SHP77 (cell line): ENCODE data around the gene ATP9B.

Source experiments
- DNase-seq, 2 experiments: peaks; one replicate each; lab custom pipeline; 2025; lab: John Stamatoyannopoulos, UW

Gene ATP9B

GRCh38 chr18:79413025-79413424, 343.8 kb downstream of the ATP9B start:
- DNase-seq = no peak

- DNase-seq = no peak
These were observed 344.2 kb downstream of the ATP9B start for GRCh38 chr18:79413426-79413825.

GRCh38 chr18:79413901-79414300, 344.7 kb downstream of the ATP9B start:
- DNase-seq = no peak

DNA sequence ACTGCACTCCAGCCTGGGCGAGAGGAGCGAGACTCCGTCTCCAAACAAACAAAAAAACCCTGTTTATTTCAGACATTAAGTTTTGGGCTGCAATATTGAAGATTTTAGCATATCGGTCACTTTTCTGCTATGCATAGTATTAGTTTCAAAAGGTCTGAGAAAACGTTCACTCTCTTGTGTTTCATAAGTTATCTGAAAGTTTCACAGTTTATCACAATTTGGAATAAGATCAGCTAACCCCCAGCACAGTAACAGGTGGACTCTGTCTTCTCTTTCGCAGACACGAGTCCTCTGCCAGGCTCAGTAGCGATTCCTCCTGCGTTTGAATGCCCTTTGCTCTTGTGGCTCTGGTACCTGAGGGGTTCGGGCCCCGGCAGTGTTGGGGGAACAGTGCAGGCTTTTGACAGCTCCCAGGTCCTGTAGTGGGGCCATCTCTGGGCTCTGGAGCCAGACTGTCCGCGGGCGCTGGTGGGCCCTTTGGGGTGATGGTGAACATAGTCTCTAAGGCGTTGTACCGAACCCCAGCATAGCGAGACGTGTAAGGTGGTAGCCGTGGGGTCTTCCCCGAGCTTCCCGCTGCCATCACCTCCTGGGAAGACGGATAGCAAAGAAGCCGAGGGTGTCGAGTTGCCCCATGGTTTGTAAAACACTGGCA, 347.0 kb downstream of the ATP9B start:
- no peak for DNase-seq

DNA sequence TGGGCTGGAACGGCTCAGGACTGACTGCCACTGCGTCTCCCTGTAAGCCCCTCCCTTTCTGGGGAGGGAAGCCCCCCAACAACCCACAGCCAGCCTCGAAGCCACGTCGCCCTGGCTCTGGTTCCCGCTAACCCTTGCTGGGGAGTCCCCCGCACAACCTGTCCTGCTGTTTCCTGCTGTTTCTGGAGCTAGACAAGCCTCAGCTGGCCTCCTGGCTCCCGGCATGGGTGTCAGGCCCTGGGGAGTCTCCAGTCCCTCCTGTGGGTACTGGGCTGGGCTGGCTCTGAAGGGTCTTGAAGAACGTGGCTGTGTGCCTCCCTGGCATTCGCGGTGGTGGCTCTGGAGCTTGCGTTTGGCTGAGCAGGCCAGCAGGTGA, 347.5 kb downstream of the ATP9B start:
- DNase-seq = no peak

DNA sequence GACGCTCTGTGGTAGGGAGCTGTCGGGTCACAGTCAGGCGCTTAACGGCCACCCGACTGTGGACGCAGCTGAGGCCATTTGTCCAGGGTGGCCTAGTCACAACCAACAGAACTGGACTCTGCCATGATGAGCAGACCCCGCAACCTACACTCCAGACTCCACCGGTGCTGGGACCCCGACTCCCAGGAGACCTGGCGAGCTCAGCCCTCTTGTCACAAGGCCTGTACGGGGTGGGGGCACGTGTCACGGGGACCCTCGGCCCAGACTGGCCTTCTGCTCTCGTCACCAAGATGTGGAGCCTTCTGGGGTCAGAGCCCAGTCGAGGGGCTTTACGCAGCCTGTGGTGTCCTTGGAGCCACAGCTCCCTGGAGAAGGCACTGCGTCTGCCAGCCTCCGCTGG, 349.0 kb downstream of the ATP9B start:
- no peak for DNase-seq

DNA sequence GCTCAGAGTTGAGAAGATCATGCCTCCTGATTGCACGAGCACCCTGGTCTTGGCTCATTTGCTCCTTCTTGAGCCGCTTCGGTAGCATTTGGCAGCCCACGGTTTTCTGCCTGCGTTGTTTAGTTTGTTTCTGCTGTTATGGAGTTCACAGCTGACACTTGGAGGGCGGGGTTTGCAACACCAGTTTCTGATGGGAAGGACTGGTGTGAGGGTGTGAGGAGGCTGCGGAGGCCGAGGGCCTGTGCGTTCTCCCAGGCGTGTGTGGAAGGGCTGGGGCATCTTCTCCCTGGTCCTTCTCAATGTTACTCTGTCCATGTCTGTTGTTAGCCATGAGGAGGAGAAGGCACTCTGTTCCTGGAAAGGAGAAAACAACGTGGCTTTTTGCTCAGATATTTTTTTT, 349.4 kb downstream of the ATP9B start:
- no peak for DNase-seq

GRCh38 chr18:79420033-79420745, 351.0 kb downstream of the ATP9B start:
- DNase-seq = no peak

- DNase-seq = no peak
These were observed 352.2 kb downstream of the ATP9B start for GRCh38 chr18:79421275-79421857.

DNA sequence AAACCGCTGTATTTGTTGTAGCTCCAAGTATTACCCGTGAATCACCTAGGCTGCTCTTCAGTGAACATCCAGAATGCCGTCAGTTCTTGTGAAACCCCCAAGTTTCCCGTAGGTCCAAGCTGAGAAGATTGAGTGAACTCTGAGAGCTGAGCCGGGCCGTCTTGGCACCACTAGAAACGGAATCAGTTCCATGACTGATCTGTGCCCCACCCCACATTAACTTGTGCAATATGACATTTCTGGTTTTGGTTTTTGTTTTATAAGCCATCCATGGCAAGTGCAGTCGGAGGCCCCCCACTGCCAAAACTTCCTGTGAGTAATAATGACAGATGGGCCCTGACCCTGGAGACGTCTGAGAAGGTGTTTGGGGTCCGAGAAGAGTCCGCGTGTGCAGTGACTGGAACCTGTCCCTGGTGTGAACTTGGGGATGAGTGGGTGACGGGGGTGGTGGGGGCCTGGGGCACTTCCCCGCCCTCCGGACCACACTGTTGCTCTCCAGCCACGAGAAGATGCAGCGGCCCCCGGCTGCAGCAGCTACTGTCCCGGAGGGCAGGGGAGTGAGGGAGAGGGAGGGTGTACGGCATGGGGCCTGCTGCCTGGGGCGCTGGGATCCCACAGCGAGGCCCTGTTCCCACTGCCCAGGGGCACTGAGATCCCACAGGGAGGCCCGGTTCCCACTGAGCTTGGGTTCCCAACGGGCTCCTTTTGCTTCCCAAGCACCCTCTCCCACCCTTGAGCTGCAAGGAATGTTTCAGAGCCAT, 353.0 kb downstream of the ATP9B start:
- DNase-seq = no peak

DNA sequence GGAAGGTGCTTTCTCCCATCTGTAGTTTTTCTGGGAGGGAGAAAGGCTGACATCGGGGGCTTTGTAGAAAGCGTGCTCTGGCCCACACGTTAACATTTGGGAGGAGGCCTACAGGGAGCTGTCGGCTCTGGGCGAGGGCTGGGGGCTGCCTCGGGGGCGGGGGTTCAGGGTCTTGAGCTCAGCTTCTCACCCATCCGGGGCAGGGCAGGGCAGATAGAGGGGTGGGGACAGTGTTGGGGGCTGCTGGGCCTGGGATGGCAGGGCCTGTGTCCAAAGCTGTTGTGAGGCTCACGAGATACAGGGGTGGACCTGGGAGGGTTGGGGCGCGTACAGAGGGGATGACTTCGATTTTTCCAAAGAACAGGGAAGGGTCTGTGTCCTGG, 353.6 kb downstream of the ATP9B start:
- no peak for DNase-seq

GRCh38 chr18:79423211-79424007, 354.2 kb downstream of the ATP9B start:
- DNase-seq = no peak

- no peak for DNase-seq
These were observed 354.9 kb downstream of the ATP9B start for GRCh38 chr18:79424008-79424565.

DNA sequence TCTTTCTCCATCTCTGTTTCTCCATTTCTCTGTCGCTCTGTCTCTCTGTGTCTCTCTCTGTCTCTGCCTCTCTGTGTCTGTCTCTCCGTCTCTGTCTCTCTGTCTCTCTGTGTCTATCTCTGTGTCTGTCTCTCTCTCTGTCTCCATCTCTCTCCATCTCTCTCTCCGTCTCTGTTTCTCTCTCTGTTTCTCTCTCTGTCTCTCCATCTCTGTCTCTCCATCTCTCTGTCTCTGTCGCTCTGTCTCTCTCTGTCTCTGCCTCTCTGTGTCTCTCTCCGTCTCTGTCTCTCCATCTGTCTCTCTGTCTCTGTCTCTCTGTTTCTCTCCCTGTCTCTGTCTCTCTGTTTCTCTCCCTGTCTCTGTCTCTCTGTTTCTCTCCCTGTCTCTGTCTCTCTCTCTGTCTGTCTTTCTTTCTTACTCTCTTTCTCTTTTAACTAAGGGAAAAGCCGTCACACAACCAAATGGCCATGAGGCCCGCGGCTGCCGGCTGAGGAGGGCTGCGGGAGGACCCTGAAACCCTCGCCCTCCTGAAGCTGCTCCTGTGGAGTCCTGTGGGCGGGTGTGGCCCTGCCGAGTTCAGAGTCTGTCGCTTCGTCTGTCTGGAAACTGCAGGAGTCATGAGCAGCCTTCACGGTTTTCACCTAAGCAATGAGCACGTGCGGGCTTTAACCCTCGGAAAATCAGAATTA, 355.8 kb downstream of the ATP9B start:
- DNase-seq = no peak

GRCh38 chr18:79425569-79425886, 356.3 kb downstream of the ATP9B start:
- no peak for DNase-seq

DNA sequence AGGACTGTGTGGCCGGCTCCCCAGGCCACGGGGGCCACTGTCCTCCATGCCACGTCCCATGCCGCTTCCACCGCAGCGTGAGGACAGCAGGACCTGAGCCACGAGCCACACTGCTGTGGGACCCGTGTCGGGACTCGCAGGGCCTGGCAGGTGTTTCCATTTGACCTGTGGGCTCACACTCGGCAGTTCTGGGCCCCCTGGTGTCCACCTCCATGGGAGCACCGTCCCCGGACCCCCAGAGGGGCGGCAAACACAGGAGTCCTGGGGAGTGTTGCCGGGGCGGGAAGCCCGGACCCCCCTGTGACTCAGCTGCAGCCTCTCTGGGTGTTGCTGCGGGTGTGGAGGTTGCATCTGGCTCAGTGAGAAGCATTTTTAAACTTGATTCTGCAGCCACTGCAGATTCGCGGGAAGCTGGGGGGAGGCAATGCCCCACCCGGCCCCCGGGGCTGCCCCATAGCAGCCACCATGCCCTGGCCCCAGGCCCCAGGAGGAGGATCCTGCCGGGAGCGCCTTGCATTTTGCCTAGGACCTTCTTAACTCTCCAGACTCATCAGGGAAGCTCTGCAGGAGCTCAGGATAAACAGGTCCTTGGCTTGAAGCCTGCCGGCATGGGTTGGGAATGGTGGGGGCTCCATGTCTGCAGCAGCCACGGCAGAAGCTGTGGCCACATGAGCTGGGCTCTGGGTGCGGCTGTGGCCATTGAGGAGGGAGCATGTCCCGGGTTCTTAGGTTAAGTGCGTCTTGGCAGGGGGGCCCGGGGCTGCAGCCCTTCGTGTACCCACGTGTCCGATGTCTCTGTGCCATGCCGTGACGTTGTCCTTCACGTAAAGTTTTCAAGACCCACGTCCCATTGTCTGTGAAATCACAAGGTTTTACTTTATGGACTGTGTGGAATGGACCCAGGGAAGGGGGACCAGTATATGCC, 357.4 kb downstream of the ATP9B start:
- DNase-seq = no peak

- DNase-seq = no peak
These were observed 358.4 kb downstream of the ATP9B start for GRCh38 chr18:79427368-79428225.
